Spleen (tissue), 11 donors: ENCODE data around the gene STK11IP. TPM values are rescaled to one million over a fixed set of nuclear protein-coding genes. Genes with fewer than 3 reads are reported as not detected.

Source experiments
- DNase-seq: peaks from one replicate; pipeline ENCODE4 v3.0.0-alpha.2; 2020
- H3K27ac ChIP-seq, 8 donors: fragments of 200-600 bp; sonication (generic) in 7 of 8; 1 replicate in 4 of 8; 2 replicates in 4 of 8; pipeline versions ENCODE4 v1.5.0 to v1.8.0; 2016 to 2021; ENCODE audit warnings: inconsistent platforms in 4 of 8, mild to moderate bottlenecking in 4 of 8, moderate library complexity in 1 of 8
- H3K27me3 ChIP-seq, 7 donors: fragments of 200-600 bp; sonication (generic) in 6 of 7; replicated peaks in 1 of 7; 1 replicate in 4 of 7; 2 replicates in 3 of 7; pipeline versions ENCODE4 v1.5.0 to v1.8.0; 2016 to 2021; ENCODE audit warnings: inconsistent platforms in 3 of 7, mild to moderate bottlenecking in 1 of 7
- H3K36me3 ChIP-seq, 6 donors: fragments of 200-600 bp; sonication (generic) in 5 of 6; 1 replicate in 4 of 6; 2 replicates in 2 of 6; pipeline versions ENCODE4 v1.5.0 to v1.8.0; 2016 to 2021; ENCODE audit warnings: inconsistent platforms in 2 of 6
- H3K4me1 ChIP-seq, 6 donors: fragments of 200-600 bp; sonication (generic) in 5 of 6; 1 replicate in 3 of 6; 2 replicates in 3 of 6; pipeline versions ENCODE4 v1.5.0 to v1.8.0; 2016 to 2021; ENCODE audit warnings: inconsistent platforms in 3 of 6
- H3K4me3 ChIP-seq, 8 donors: fragments of 200-600 bp; sonication (generic) in 7 of 8; 1 replicate in 4 of 8; 2 replicates in 4 of 8; pipeline versions ENCODE4 v1.5.0 to v1.8.0; 2016 to 2021; ENCODE audit warnings: inconsistent platforms in 4 of 8, mild to moderate bottlenecking in 4 of 8, moderate library complexity in 2 of 8
- H3K9me3 ChIP-seq, 8 donors: fragments of 200-600 bp; sonication (generic) in 7 of 8; 1 replicate in 4 of 8; 2 replicates in 4 of 8; pipeline versions ENCODE4 v1.5.0 to v1.8.0; 2016 to 2021; ENCODE audit warnings: inconsistent platforms in 4 of 8
- POLR2A ChIP-seq, 3 donors: fragments of 450-650 bp; IDR thresholded peaks; one replicate each; pipeline ENCODE4 v1.5.1; 2017; ENCODE audit warnings: antibody characterized with exemption in 3 of 3, mild to moderate bottlenecking in 1 of 3
- POLR2AphosphoS5 ChIP-seq, 3 donors: sonication (generic); formaldehyde crosslinking; IDR thresholded peaks; one replicate each; pipeline ENCODE4 v1.5.1; 2017; ENCODE audit warnings: antibody characterized with exemption in 3 of 3
- WGBS, 5 donors: extraction: QIAGEN DNeasy Blood & Tissue Kit in 3 of 5; methylation state at CpG; one replicate each; pipeline versions ENCODE4 v1.1.5 to v1.1.7; 2013 to 2018; 5-methylcytosine and 5-hydroxymethylcytosine counted together
- intact Hi-C: fragments of 100-400 bp; cut with DNase I; formaldehyde crosslinking; loops from one replicate; pipeline ENCODE4 v1.15.0; 2023; ENCODE audit warnings: low total_unique reads
- polyA plus RNA-seq, 3 donors: library from polyadenylated mRNA; stranded (reverse); fragments of 200-250 nt; gene quantifications; one replicate each; pipeline ENCODE4 v1.2.1, GENCODE V29; 2013
- total RNA-seq, 7 donors: library from RNA; depleted of rRNA in 3 of 7; stranded (reverse); fragments of >200 nt in 3 of 7; fragmentation: NEBNext Ultra II Directional in 4 of 7; extraction: Animal tissue kit (Norgen Biotek cat#: 25700) in 4 of 7; gene quantifications; one replicate each; pipeline versions ENCODE4 v1.1.0 to v1.2.1, GENCODE V29; 2016 to 2021
- TF ChIP-seq, protein P1 (sequence below), 11 experiments: fragments of 200-600 bp in 7 of 11; fragments of 450-650 bp in 4 of 11; sonication (generic) in 4 of 11; IDR thresholded peaks in 8 of 11; conservative IDR thresholded peaks in 3 of 11; 1 replicate in 7 of 11; 2 replicates in 4 of 11; pipeline versions ENCODE4 v1.4.0 to v1.8.0; 2016 to 2021; ENCODE audit warnings: antibody characterized with exemption in 11 of 11, inconsistent platforms in 4 of 11, mild to moderate bottlenecking in 1 of 11
- donor health status: healthy with polysubstance abuse.
- donor health status: DM: no; HTN: no; CAD: no; lungs with moderate emphysema.
- donor health status: DM: no; HTN: no; CAD: no.
- donor health status: Bipolar disorder and iron deficiency.
- donor health status: healthy.
- donor health status: DM: no; HTN: no; CAD: no.
- donor health status: DM: yes; HTN: yes; CAD: no.

The STK11IP gene
- total and polyA plus RNA-seq, 10 donors, result 15.8 to 57.0 (median 36.5) TPM

DNA sequence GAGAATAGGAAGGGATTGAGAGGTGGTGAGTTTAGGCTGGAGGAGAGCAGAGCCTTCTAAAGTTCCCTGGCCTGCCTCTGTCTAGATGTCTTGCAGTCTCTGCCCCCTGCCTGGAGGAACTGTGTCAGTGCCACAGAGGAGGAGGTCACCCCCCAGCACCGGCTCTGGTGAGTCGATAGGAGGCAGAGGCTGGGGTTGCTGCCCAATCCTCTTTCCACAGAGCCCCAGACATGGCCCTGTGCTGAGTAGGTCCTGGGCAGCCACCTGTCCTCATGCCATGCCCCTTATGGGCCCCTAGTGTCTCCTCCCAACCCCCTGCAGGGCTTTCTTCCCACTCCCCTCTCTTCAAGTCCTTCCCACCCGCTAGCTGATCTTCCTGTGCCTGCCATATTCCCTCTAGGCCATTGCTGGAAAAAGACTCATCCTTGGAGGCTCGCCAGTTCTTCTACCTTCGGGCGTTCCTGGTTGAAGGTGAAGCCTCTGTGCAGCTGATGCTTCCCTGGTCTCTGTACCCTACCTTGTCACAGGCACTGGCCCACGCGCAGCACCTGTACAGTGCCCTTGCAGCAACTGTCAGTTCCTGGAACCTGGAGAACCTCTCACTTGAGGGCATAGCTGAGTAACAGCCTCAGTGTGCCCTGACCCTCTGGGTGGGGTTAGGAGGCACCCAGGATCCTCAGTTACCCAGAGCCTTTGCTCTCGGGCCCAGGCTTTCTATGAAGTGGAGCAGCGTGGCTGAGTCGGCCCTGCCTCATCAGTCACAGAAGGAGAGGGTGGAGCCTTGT, 16.6 kb downstream of the STK11IP start:
- peak; percentile 65 for DNase-seq
- Histone ChIP-seq H3K9me3 (no peaks in the 10 kb centered on the region), H3K36me3 (peaks cover 0 to 72% (median 53%) of the 10 kb centered on the region in 6 donors), H3K4me1 (peaks cover 0 to 13% (median 6%) of the 10 kb centered on the region in 6 donors), H3K4me3 (no peak overlapping the region), H3K27ac (no peak overlapping the region), H3K27me3 (no peaks in the 10 kb centered on the region)
- intact Hi-C loops, result no loop called here
- WGBS, 5 donors, result 94 to 97% (median 95%) methylated on average over 11 of the region's 11 CpGs
- TF ChIP-seq POLR2A (IDR thresholded peaks at IDR 0.05) (no peak), POLR2AphosphoS5 (IDR thresholded peaks at IDR 0.05) (no peak)
- TF ChIP-seq, protein P1, sequence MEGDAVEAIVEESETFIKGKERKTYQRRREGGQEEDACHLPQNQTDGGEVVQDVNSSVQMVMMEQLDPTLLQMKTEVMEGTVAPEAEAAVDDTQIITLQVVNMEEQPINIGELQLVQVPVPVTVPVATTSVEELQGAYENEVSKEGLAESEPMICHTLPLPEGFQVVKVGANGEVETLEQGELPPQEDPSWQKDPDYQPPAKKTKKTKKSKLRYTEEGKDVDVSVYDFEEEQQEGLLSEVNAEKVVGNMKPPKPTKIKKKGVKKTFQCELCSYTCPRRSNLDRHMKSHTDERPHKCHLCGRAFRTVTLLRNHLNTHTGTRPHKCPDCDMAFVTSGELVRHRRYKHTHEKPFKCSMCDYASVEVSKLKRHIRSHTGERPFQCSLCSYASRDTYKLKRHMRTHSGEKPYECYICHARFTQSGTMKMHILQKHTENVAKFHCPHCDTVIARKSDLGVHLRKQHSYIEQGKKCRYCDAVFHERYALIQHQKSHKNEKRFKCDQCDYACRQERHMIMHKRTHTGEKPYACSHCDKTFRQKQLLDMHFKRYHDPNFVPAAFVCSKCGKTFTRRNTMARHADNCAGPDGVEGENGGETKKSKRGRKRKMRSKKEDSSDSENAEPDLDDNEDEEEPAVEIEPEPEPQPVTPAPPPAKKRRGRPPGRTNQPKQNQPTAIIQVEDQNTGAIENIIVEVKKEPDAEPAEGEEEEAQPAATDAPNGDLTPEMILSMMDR (IDR thresholded peaks at IDR 0.05 in 8 of 11, conservative IDR thresholded peaks at IDR 0.05 in 3 of 11), result no peak

DNA sequence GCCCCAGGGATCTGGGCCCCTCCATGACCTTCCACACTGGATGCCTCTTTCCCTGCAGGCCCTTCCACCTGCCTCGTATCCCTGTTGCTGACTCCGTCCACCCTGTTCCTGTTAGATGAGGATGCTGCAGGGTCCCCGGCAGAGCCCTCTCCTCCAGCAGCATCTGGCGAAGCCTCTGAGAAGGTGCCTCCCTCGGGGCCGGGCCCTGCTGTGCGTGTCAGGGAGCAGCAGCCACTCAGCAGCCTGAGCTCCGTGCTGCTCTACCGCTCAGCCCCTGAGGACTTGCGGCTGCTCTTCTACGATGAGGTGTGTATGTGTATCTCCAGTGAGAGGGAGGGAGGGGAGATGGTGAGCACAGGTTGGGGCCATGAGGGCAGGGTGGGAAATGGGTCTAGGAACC, 17.4 kb downstream of the STK11IP start:
- Histone ChIP-seq H3K36me3 (peaks cover 0 to 65% (median 47%) of the 10 kb centered on the region in 6 donors), H3K27me3 (no peaks in the 10 kb centered on the region), H3K4me3 (no peak overlapping the region), H3K9me3 (no peaks in the 10 kb centered on the region), H3K4me1 (peaks cover 0 to 13% (median 6%) of the 10 kb centered on the region in 6 donors), H3K27ac (no peak overlapping the region)
- DNase-seq, result peak; percentile 73
- TF ChIP-seq, protein P1 (IDR thresholded peaks at IDR 0.05 in 8 of 11, conservative IDR thresholded peaks at IDR 0.05 in 3 of 11), result no peak
- TF ChIP-seq POLR2AphosphoS5 (IDR thresholded peaks at IDR 0.05) (peak in 1 of 3 donors; percentile 32), POLR2A (IDR thresholded peaks at IDR 0.05) (no peak)
- intact Hi-C loops, result no loop called here
- WGBS, 5 donors, result 92 to 95% (median 95%) methylated on average over 9 to 11 of the region's 11 CpGs

DNA sequence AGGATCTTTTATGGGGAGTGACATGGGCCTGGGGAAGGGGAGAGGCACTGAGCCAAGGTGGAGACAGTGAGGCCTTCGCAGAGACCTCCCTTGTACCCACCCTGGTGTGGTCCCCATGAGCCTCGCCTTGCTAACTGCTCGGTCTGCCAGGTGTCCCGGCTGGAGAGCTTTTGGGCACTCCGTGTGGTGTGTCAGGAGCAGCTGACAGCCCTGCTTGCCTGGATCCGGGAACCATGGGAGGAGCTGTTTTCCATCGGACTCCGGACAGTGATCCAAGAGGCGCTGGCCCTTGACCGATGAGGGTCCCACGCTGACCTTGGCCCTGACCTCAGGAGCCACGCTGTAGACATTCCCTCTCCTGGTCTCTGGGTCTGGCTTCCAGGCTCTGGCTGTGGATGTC, 18.2 kb downstream of the STK11IP start:
- TF ChIP-seq, protein P1 (IDR thresholded peaks at IDR 0.05 in 8 of 11, conservative IDR thresholded peaks at IDR 0.05 in 3 of 11), result no peak
- TF ChIP-seq POLR2AphosphoS5 (IDR thresholded peaks at IDR 0.05), result no peak
- no peak for TF ChIP-seq POLR2A (IDR thresholded peaks at IDR 0.05)
- intact Hi-C loops, result no loop called here
- Histone ChIP-seq H3K27me3 (no peaks in the 10 kb centered on the region), H3K9me3 (no peaks in the 10 kb centered on the region), H3K27ac (no peak overlapping the region), H3K4me1 (peaks cover 0 to 13% (median 6%) of the 10 kb centered on the region in 6 donors), H3K36me3 (peaks cover 0 to 56% (median 40%) of the 10 kb centered on the region in 6 donors), H3K4me3 (no peak overlapping the region)
- peak; percentile 71 for DNase-seq
- WGBS, 5 donors, result 77 to 99% (median 88%) methylated on average over 7 to 12 of the region's 12 CpGs

DNA sequence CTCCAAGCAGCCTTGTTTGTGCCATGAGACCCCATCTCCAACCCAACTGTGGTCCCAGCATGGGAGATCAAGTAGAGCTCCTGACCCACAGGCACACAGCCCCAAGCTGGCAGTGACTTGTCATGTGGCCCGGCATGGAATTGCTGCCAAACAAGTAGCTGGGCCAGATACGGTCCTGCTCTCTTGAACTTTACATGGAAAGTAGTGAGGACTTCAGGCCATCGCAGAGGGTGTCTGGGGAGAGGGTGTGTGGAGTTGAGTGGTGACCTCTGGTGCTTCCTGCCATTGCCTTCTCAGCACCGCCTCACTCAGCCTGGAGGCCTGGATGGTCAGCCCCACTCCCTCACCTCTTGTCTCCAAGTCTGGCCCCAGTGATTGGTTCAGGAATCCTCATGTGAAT, 18.9 kb downstream of the STK11IP start:
- H3K27me3 ChIP-seq, result no peaks in the 10 kb centered on the region
- TF ChIP-seq POLR2AphosphoS5 (IDR thresholded peaks at IDR 0.05), result no peak
- TF ChIP-seq, protein P1 (IDR thresholded peaks at IDR 0.05 in 8 of 11, conservative IDR thresholded peaks at IDR 0.05 in 3 of 11), result no peak
- no peak for TF ChIP-seq POLR2A (IDR thresholded peaks at IDR 0.05)
- H3K27ac ChIP-seq, result no peak overlapping the region
- no peak overlapping the region for H3K4me3 ChIP-seq
- H3K4me1 ChIP-seq, result peaks cover 0 to 13% (median 6%) of the 10 kb centered on the region in 6 donors
- H3K36me3 ChIP-seq, result peaks cover 0 to 49% (median 34%) of the 10 kb centered on the region in 6 donors
- intact Hi-C loops, result no loop called here
- whole genome bisulfite sequencing, 5 donors, result 81 to 100% (median 95%) methylated on average over 3 to 4 of the region's 4 CpGs
- peak; percentile 64 for DNase-seq
- no peaks in the 10 kb centered on the region for H3K9me3 ChIP-seq
